HCT116 (cell line): ENCODE results near the gene TCEAL9. TPM values are rescaled to one million over a fixed set of nuclear protein-coding genes. Genes with fewer than 3 reads are reported as not detected.

Source experiments
- ATAC-seq: fragments of 200-7000 bp; cut with Tn5 transposase; 2 replicates; pipeline ENCODE4 v1.9.1; 2020; ENCODE audit warnings: mild to moderate bottlenecking, moderate library complexity
- BruUV-seq: library from RNA; stranded (reverse); fragments of 400-500 nt; replicated peaks from 2 replicates; lab custom pipeline; 2021; lab: Mats Ljungman, UMichigan
- CTCF ChIA-PET: fragments of 300-600 bp; sonication (Branson Sonifier 250); formaldehyde crosslinking; loops from one replicate; lab custom pipeline; 2021; ENCODE audit warnings: antibody characterized with exemption; lab: Charles Lee
- POLR2A ChIA-PET: fragments of 300-600, 350-600 bp; sonication (Branson Sonifier 250); formaldehyde crosslinking; loops from one replicate; lab custom pipeline; 2021; ENCODE audit warnings: antibody characterized with exemption; lab: Charles Lee
- RAD21 ChIA-PET, 2 experiments: fragments of 300-600 bp; sonication (Branson Sonifier 250); formaldehyde crosslinking; loops; one replicate each; lab custom pipeline; 2023; ENCODE audit warnings: low total read pairs in 2 of 2; ENCODE audit not compliant: uncharacterized antibody in 2 of 2, unreplicated experiment in 2 of 2, low non-redundant PET in 1 of 2; lab: Charles Lee
- DNase-seq: peaks from one replicate; pipeline ENCODE4 v3.0.0-alpha.2; 2010; ENCODE audit warnings: low read depth, low spot score
- H2AFZ ChIP-seq: fragments of 200-600 bp; shearing (Covaris generic), sonication (generic); 2 replicates; pipeline ENCODE4 v1.6.1; 2017; ENCODE audit warnings: low read depth, mixed run types, mixed read lengths, antibody characterized with exemption, low read length; ENCODE audit not compliant: poor library complexity, severe bottlenecking
- H3K27ac ChIP-seq: 2 replicates; pipeline ENCODE4 v1.5.1; 2012; ENCODE audit warnings: low read depth, low read length
- H3K27me3 ChIP-seq: fragments of 200-600 bp; sonication (generic); 2 replicates; pipeline ENCODE4 v1.6.1; 2016; ENCODE audit warnings: mixed run types, low read length, mixed read lengths; ENCODE audit not compliant: insufficient read depth
- H3K36me3 ChIP-seq, 2 experiments: fragments of 200-500 bp in 1 of 2; fragments of 200-600 bp in 1 of 2; sonication (Bioruptor generic) in 1 of 2; sonication (generic) in 1 of 2; 2 replicates each; pipeline versions ENCODE4 v1.5.1 to v1.6.1; 2014 to 2016; ENCODE audit warnings: low read length in 2 of 2, inconsistent platforms in 1 of 2, mixed read lengths in 1 of 2, mixed run types in 1 of 2; ENCODE audit not compliant: insufficient read depth in 2 of 2, control insufficient read depth in 1 of 2
- H3K4me1 ChIP-seq, 2 experiments: fragments of 200-600 bp in 1 of 2; sonication (generic) in 1 of 2; 2 replicates each; pipeline versions ENCODE4 v1.5.1 to v1.6.1; 2012 to 2017; ENCODE audit warnings: low read length in 2 of 2, inconsistent platforms in 1 of 2, mild to moderate bottlenecking in 1 of 2, mixed read lengths in 1 of 2, mixed run types in 1 of 2, moderate library complexity in 1 of 2; ENCODE audit not compliant: insufficient read depth in 2 of 2, control insufficient read depth in 1 of 2
- H3K4me2 ChIP-seq: fragments of 200-600 bp; sonication (generic); 2 replicates; pipeline ENCODE4 v1.6.1; 2017; ENCODE audit warnings: mixed run types, low read length, mixed read lengths
- H3K4me3 ChIP-seq, 2 experiments: fragments of 200-600 bp in 1 of 2; sonication (generic) in 1 of 2; replicated peaks in 1 of 2; 2 replicates each; pipeline ENCODE4 v1.5.1; 2011 to 2016; ENCODE audit warnings: low read length in 2 of 2, control low read depth in 1 of 2, low read depth in 1 of 2, mild to moderate bottlenecking in 1 of 2, mixed read lengths in 1 of 2, mixed run types in 1 of 2
- H3K79me2 ChIP-seq: fragments of 200-600 bp; sonication (generic); 2 replicates; pipeline ENCODE4 v1.6.1; 2017; ENCODE audit warnings: mild to moderate bottlenecking, mixed run types, low read length, moderate library complexity, mixed read lengths; ENCODE audit not compliant: insufficient read depth
- H3K9ac ChIP-seq: fragments of 200-600 bp; sonication (generic); 2 replicates; pipeline ENCODE4 v1.6.1; 2016; ENCODE audit warnings: low read length, mixed read lengths
- H3K9me2 ChIP-seq: fragments of 200-600 bp; sonication (generic), shearing (Covaris generic); 2 replicates; pipeline ENCODE4 v1.6.1; 2017; ENCODE audit warnings: mixed run types, mild to moderate bottlenecking, moderate library complexity; ENCODE audit not compliant: insufficient read depth
- H3K9me3 ChIP-seq, 2 experiments: fragments of 200-500 bp in 1 of 2; fragments of 200-600 bp in 1 of 2; sonication (Bioruptor generic) in 1 of 2; sonication (generic) in 1 of 2; 2 replicates each; pipeline ENCODE4 v1.6.1; 2014 to 2017; ENCODE audit warnings: low read length in 2 of 2, mixed read lengths in 2 of 2, inconsistent platforms in 1 of 2, low read depth in 1 of 2, mild to moderate bottlenecking in 1 of 2, mixed run types in 1 of 2, moderate library complexity in 1 of 2; ENCODE audit not compliant: control insufficient read depth in 1 of 2, insufficient read depth in 1 of 2
- H4K20me1 ChIP-seq: fragments of 200-600 bp; sonication (generic), shearing (Covaris generic); 2 replicates; pipeline ENCODE4 v1.6.1; 2017; ENCODE audit warnings: mixed run types, mild to moderate bottlenecking, moderate library complexity; ENCODE audit not compliant: insufficient read depth
- CBX3 ChIP-seq: IDR thresholded peaks from 2 replicates; pipeline ENCODE4 v1.6.1; 2012; ENCODE audit warnings: low read depth
- CEBPB ChIP-seq: IDR thresholded peaks from 2 replicates; pipeline ENCODE4 v1.6.1; 2012; ENCODE audit warnings: low read depth
- EGR1 ChIP-seq: IDR thresholded peaks from 2 replicates; pipeline ENCODE4 v1.6.1; 2012; ENCODE audit warnings: low read depth
- EZH2 ChIP-seq: fragments of 200-600 bp; sonication (generic); IDR thresholded peaks from 2 replicates; pipeline ENCODE4 v1.6.1; 2017; ENCODE audit warnings: antibody characterized with exemption, mixed run types
- EZH2phosphoT487 ChIP-seq: fragments of 200-600 bp; IDR thresholded peaks from 2 replicates; pipeline ENCODE4 v1.6.1; 2018; ENCODE audit warnings: antibody characterized with exemption, borderline replicate concordance
- FOSL1 ChIP-seq: IDR thresholded peaks from 2 replicates; pipeline ENCODE4 v1.6.1; 2012; ENCODE audit warnings: low read depth
- JUND ChIP-seq: IDR thresholded peaks from 2 replicates; pipeline ENCODE4 v1.6.1; 2012
- POLR2A ChIP-seq: IDR thresholded peaks from 2 replicates; pipeline ENCODE4 v1.7.0; 2011; ENCODE audit warnings: borderline replicate concordance; ENCODE audit not compliant: insufficient read depth, insufficient read length; ENCODE audit errors: extremely low read depth
- RAD21 ChIP-seq: IDR thresholded peaks from 2 replicates; pipeline ENCODE4 v1.6.1; 2012; ENCODE audit warnings: low read depth, mild to moderate bottlenecking
- SP1 ChIP-seq: IDR thresholded peaks from 2 replicates; pipeline ENCODE4 v1.6.1; 2012; ENCODE audit warnings: low read depth
- TCF7L2 ChIP-seq: IDR thresholded peaks from 2 replicates; pipeline ENCODE4 v1.7.0; 2011; ENCODE audit warnings: borderline replicate concordance, inconsistent platforms; ENCODE audit not compliant: insufficient read depth, insufficient read length; ENCODE audit errors: extremely low read depth
- YY1 ChIP-seq: IDR thresholded peaks from 2 replicates; pipeline ENCODE4 v1.6.1; 2011; ENCODE audit warnings: low read length, low read depth, moderate library complexity, mild to moderate bottlenecking; ENCODE audit not compliant: insufficient replicate concordance; ENCODE audit errors: extremely low read depth
- ZNF274 ChIP-seq: fragments of 200-500 bp; sonication (Bioruptor generic); IDR thresholded peaks from 2 replicates; pipeline ENCODE4 v1.6.1; 2014; ENCODE audit warnings: mild to moderate bottlenecking, low read depth, low read length, inconsistent platforms
- intact Hi-C: fragments of 100-400 bp; cut with micrococcal nuclease; formaldehyde crosslinking; loops from 2 replicates; pipeline ENCODE4 v1.10.0; 2022
- total RNA-seq: library from RNA; stranded (reverse); gene quantifications from one replicate; pipeline ENCODE4 v1.2.1, GENCODE V29; 2021; ENCODE audit not compliant: unreplicated experiment
- TF ChIP-seq, protein P1 (sequence below): IDR thresholded peaks from 2 replicates; pipeline ENCODE4 v1.6.1; 2011; ENCODE audit warnings: mild to moderate bottlenecking, low read length, moderate library complexity; ENCODE audit not compliant: insufficient replicate concordance; ENCODE audit errors: extremely low read depth
- TF ChIP-seq, protein P2 (sequence below): IDR thresholded peaks from 2 replicates; pipeline ENCODE4 v1.6.1; 2012; ENCODE audit warnings: low read depth
- TF ChIP-seq, protein P3 (sequence below): IDR thresholded peaks from 2 replicates; pipeline ENCODE4 v1.6.1; 2012
- TF ChIP-seq, protein P4 (sequence below), 3 experiments: fragments of 200-600 bp in 1 of 3; sonication (generic) in 1 of 3; IDR thresholded peaks in 2 of 3; conservative IDR thresholded peaks in 1 of 3; 2 replicates each; pipeline ENCODE4 v1.5.1; 2012 to 2017; ENCODE audit warnings: low read depth in 2 of 3, low read length in 2 of 3, antibody characterized with exemption in 1 of 3, borderline replicate concordance in 1 of 3, control low read depth in 1 of 3, mild to moderate bottlenecking in 1 of 3, mixed read lengths in 1 of 3, mixed run types in 1 of 3, moderate library complexity in 1 of 3; ENCODE audit not compliant: insufficient read depth in 1 of 3
- TF ChIP-seq, protein P5 (sequence below): IDR thresholded peaks from 2 replicates; pipeline ENCODE4 v1.6.1; 2012

TCEAL9 gene
- total RNA-seq, 1 experiment from 2014 or later = 28.8 TPM

DNA sequence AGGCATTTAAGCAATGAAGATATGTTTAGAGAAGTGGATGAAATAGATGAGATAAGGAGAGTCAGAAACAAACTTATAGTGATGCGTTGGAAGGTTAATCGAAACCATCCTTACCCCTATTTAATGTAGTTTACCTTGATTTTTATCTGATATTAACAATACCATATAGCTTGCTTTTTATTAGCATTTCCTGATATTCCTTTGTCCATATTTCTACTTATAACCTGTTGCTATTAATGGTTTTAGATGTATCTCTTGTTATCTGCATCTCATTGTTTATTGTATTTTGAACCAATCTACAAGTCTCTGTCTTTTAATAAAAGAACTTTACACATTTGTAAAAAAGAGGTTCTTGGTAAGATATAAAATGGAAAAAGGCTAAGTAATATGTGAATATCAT, 1.6 kb downstream of the TCEAL9 start:
- no peak overlapping the region for H3K27ac ChIP-seq
- peak overlapping the region; percentile 81; the same call in 1 of the 2 replicates for H3K4me2 ChIP-seq
- POLR2A ChIA-PET = no interaction called here

More for the DNA sequence above, 1.6 kb downstream of the TCEAL9 start:
- ATAC-seq = no peak
- H3K9me2 ChIP-seq = no peaks in the 10 kb centered on the region
- peaks cover 7 to 15% of the 10 kb centered on the region in 2 experiments for H3K4me1 ChIP-seq
- no peaks in the 10 kb centered on the region for H3K9me3 ChIP-seq
- no peak overlapping the region for H3K9ac ChIP-seq
- H3K36me3 ChIP-seq = no peaks in the 10 kb centered on the region; a peak in 1 of 4 replicates
- CTCF ChIA-PET = no interaction called here
- H4K20me1 ChIP-seq = no peaks in the 10 kb centered on the region
- TF ChIP-seq, protein P1, sequence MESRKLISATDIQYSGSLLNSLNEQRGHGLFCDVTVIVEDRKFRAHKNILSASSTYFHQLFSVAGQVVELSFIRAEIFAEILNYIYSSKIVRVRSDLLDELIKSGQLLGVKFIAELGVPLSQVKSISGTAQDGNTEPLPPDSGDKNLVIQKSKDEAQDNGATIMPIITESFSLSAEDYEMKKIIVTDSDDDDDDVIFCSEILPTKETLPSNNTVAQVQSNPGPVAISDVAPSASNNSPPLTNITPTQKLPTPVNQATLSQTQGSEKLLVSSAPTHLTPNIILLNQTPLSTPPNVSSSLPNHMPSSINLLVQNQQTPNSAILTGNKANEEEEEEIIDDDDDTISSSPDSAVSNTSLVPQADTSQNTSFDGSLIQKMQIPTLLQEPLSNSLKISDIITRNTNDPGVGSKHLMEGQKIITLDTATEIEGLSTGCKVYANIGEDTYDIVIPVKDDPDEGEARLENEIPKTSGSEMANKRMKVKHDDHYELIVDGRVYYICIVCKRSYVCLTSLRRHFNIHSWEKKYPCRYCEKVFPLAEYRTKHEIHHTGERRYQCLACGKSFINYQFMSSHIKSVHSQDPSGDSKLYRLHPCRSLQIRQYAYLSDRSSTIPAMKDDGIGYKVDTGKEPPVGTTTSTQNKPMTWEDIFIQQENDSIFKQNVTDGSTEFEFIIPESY = no peak
- TF ChIP-seq, protein P2, sequence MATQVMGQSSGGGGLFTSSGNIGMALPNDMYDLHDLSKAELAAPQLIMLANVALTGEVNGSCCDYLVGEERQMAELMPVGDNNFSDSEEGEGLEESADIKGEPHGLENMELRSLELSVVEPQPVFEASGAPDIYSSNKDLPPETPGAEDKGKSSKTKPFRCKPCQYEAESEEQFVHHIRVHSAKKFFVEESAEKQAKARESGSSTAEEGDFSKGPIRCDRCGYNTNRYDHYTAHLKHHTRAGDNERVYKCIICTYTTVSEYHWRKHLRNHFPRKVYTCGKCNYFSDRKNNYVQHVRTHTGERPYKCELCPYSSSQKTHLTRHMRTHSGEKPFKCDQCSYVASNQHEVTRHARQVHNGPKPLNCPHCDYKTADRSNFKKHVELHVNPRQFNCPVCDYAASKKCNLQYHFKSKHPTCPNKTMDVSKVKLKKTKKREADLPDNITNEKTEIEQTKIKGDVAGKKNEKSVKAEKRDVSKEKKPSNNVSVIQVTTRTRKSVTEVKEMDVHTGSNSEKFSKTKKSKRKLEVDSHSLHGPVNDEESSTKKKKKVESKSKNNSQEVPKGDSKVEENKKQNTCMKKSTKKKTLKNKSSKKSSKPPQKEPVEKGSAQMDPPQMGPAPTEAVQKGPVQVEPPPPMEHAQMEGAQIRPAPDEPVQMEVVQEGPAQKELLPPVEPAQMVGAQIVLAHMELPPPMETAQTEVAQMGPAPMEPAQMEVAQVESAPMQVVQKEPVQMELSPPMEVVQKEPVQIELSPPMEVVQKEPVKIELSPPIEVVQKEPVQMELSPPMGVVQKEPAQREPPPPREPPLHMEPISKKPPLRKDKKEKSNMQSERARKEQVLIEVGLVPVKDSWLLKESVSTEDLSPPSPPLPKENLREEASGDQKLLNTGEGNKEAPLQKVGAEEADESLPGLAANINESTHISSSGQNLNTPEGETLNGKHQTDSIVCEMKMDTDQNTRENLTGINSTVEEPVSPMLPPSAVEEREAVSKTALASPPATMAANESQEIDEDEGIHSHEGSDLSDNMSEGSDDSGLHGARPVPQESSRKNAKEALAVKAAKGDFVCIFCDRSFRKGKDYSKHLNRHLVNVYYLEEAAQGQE = no peak
- TF ChIP-seq EGR1 (no peak), CEBPB (no peak), SP1 (no peak), JUND (no peak), EZH2phosphoT487 (no peak), FOSL1 (no peak), EZH2 (no peak), YY1 (no peak), TCF7L2 (no peak), POLR2A (no peak), RAD21 (no peak), CBX3 (no peak), ZNF274 (no peak)
- TF ChIP-seq, protein P3, sequence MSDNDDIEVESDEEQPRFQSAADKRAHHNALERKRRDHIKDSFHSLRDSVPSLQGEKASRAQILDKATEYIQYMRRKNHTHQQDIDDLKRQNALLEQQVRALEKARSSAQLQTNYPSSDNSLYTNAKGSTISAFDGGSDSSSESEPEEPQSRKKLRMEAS = no peak
- TF ChIP-seq, protein P4, sequence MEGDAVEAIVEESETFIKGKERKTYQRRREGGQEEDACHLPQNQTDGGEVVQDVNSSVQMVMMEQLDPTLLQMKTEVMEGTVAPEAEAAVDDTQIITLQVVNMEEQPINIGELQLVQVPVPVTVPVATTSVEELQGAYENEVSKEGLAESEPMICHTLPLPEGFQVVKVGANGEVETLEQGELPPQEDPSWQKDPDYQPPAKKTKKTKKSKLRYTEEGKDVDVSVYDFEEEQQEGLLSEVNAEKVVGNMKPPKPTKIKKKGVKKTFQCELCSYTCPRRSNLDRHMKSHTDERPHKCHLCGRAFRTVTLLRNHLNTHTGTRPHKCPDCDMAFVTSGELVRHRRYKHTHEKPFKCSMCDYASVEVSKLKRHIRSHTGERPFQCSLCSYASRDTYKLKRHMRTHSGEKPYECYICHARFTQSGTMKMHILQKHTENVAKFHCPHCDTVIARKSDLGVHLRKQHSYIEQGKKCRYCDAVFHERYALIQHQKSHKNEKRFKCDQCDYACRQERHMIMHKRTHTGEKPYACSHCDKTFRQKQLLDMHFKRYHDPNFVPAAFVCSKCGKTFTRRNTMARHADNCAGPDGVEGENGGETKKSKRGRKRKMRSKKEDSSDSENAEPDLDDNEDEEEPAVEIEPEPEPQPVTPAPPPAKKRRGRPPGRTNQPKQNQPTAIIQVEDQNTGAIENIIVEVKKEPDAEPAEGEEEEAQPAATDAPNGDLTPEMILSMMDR (IDR thresholded peaks at IDR 0.05 in 2 of 3, conservative IDR thresholded peaks at IDR 0.05 in 1 of 3; ENCODE audit: borderline replicate concordance in 1 of 3, insufficient read depth in 1 of 3, low read depth in 2 of 3, low read length in 2 of 3) = no peak
- TF ChIP-seq, protein P5, sequence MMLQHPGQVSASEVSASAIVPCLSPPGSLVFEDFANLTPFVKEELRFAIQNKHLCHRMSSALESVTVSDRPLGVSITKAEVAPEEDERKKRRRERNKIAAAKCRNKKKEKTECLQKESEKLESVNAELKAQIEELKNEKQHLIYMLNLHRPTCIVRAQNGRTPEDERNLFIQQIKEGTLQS = no peak
- TF ChIP-seq, all 23 proteins: peak for 0
- no peak overlapping the region for H2AFZ ChIP-seq
- H3K4me3 ChIP-seq = no peak overlapping the region
- no peaks in the 10 kb centered on the region for H3K27me3 ChIP-seq
- DNase-seq = no peak
- no TSS peak for BruUV-seq
- 0 out of 2 replicates have a peak, but pooled peaks cover 9% of the 10 kb centered on the region for H3K79me2 ChIP-seq
- RAD21 ChIA-PET = no interaction called here
- intact Hi-C loops = no loop called here
